ENCODE measurements around the gene PRPH. TPM values are rescaled to one million over a fixed set of nuclear protein-coding genes. Genes with fewer than 3 reads are reported as not detected.
A peak's percentile ranks its signal among the peaks of the same experiment; 100 is the strongest.
"Not testable (repeated sequence)": the region's sequence is repeated elsewhere in the genome, so short reads cannot be mapped to it uniquely, and the experiment has no call there.

Gene PRPH
- total RNA-seq, 1 donor from 2014 or later: not detected

DNA sequence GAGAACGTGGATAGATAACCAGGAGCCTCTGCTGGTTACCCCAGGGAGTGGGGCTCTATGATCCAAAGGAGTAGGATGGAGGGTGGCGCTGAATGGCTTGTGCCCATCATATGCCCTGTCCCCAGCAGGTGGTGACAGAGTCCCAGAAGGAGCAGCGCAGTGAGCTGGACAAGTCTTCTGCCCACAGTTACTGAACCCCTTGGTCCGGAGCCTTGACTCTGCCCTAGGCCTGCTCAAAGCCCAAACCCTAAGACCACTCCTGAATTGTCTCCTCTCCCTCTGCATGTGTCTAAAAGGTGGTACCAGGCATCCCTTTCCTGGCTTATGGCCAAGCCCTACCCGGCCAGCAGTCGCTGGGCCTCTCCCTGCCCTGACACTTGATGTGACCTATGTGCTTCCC, 3.2 kb downstream of the PRPH start:
- no peak for DNase-seq (ENCODE audit: low spot score)
- ATAC-seq: peak; percentile 75

DNA sequence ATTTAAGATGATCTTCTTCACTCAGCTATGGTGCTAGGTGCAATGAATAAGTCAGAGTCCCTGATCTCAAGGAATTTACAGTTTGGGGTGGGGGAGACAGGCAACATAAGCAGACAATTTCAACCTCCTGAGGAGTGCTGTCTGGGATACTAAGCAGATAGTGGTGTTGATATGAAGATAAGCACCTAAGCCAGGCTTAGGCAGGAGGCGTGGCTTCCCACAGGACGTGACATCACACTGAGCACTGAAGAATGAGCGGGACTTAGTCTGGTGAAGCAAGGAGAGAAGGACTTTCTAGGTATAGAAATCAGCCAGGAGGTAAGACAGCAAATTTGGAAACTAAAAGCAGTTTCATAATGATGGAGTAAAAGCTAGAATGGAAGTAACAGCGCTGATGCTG, 6.8 kb downstream of the PRPH start:
- no peak for DNase-seq (ENCODE audit: low spot score)
- no peak for ATAC-seq

DNA sequence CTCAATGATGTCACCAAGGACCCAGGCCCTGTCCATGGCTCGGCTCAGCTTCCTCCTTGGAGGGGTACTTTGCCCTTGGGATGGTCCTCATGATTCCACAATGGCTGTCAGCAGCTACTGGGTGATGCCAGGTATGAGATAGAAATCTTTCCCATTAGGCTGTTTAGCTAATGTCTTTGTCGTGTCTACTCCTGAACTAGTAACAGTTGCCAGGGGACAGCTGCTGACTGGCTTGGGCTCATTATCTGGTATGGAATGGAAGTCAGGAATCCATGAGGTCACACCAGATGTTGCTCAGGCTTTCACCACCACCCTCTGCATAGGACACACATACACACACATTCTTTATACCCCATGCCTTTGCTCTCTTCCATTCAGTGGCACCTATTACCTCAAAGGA, 9.2 kb downstream of the PRPH start:
- no peak for ATAC-seq
- DNase-seq (ENCODE audit: low spot score): no peak

DNA sequence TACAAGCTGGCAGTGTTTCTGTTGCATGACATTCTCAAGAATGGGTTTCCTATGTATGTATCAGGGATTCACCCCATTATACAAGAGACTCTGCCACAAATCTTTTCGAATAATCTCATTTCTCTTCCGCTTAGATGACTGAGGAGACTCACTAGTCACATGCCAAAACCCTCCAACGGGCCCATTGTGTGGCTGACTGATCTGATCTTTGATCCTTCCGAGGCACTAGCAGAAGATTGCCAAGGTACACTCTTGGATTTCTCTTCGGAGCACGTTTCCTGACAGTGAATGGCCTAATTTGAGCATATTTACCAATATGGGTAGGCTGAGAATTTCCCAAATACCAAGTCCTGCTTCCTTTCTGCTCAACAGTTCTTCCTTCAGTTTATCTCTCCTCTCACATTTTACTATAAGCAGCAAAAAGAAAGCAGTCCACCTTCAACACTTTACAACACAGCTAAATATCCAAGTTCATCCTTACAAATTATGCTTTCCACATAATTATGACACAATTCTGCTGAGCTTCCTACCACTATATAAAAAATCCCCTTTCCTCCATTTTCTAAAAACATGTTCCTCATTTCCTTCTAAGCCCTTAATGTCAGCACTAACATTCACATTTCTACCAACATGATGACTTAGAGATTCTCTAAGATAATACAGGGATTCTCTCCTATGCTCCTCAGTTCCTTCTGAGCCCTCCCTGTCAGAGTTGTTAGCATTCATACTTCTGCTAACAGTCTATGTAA, 11.0 kb downstream of the PRPH start:
- ATAC-seq (no peak), DNase-seq (ENCODE audit: low spot score) (no peak)

DNA sequence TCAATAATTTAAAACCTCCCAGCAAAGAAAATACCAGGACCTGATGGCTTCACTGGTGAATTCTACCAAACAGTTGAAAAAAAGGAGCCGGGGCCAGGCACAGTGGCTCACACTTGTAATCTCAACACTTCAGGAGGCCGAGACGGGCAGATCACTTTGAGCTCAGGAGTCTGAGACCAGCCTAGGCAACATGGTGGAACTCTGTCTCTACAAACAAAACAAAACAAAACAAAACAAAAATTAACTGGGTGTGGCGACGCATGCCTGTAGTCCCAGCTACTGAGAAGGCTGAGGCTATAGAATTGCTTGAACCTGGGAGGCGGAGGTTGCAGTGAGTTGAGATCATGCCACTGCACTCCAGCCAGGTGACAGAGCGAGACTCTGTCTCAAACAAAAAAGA, 14.4 kb downstream of the PRPH start:
- ATAC-seq: no peak
- no peak for DNase-seq (ENCODE audit: low spot score)

DNA sequence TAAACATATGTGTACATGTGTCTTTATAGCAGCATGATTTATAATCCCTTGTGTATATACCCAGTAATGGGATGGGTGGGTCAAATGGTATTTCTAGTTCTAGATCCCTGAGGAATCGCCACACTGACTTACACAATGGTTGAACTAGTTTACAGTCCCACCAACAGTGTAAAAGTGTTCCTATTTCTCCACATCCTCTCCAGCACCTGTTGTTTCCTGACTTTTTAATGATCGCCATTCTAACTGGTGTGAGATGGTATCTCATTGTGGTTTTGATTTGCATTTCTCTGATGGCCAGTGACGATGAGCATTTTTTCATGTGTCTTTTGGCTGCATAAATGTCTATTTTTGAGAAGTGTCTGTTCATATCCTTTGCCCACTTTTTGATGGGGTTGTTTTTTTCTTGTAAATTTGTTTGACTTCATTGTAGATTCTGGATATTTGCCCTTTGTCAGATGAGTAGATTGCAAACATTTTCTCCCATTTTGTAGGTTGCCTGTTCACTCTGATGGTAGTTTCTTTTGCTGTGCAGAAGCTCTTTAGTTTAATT, 15.6 kb downstream of the PRPH start:
- DNase-seq (ENCODE audit: low spot score); ATAC-seq: not testable (repeated sequence)

DNA sequence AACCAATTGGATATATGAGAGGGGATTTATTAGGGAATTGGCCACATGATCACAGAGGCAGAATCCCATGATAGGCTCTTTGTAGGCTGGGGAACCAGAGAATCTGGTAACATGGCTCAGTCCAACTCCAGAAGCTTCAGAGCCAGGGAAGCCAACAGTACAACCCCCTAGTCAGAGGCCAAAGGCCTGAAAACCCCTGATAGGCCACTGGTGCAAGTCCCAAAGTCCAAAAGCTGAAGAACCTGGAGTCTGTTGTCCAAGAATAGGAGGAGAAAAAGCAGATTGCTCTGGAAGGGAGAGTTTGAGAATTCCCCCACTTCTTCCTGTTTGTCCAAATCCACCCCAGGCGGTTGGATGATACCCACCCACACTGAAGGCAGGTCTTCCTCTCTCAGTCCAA, 19.9 kb downstream of the PRPH start:
- no peak for DNase-seq (ENCODE audit: low spot score)
- no peak for ATAC-seq

DNA sequence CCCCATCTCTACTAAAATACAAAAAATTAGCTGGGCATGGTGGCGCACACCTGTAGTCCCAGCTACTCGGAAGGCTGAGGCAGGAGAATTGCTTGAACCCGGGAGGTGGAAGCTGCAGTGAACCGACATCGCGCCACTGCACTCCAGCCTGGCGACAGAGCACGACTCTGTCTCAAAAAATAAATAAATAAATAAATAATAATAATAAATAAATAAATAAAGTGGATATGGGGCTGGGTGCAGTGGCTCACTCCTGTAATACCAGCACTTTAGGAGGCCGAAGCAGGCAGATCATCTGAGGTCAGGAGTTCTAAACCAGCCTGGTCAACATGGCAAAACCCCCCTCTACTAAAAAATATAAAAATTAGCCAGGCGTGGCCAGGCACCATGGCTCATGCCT, 22.2 kb downstream of the PRPH start:
- DNase-seq (ENCODE audit: low spot score); ATAC-seq: not testable (repeated sequence)

DNA sequence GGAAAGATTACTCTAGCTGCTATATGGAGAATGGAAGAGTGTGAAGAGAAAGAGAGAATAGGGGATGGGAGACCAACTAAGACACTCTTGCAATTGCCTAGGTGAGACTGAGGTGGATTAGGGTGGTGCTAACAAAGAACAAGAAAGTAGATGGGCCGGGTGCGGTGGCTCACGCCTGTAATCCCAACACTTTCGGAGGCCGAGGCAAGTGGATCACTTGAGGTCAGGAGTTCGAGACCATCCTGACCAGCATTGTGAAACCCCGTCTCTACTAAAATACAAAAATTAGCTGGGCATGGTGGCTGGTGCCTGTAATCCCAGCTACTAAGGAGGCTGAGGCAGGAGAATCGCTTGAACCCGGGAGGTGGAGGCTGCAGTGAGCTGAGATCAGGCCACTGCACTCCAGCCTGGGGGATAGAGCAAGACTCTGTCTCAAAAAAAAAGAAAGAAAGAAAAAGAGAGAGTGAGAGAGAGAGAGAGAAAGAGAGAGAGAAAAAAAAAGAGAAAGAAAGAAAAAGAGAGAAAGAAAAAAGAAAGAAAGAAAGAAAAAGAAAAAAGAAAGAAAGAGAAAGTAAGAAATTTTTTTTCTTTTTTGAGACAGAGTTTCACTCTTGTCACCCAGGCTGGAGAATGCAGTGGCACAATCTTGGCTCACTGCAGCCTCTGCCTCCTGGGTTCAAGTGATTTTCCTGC, 25.6 kb downstream of the PRPH start:
- not testable (repeated sequence) for ATAC-seq; DNase-seq (ENCODE audit: low spot score)

DNA sequence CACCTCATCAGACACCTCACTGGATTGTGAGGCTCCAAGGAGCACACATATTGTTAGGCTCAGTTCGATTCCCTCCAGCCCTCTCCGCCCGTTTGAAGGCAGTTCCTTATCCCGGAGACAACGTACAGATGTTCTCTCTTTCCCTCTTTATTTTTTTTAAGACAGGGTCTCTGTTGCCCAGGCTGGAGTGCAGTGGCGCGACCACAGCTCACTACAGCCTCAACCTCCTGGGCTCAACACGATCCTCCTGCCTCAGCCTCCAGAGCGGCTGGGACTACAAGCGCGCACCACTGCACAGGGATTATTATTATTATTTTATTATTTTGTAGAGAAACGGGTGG, 27.4 kb downstream of the PRPH start:
- DNase-seq (ENCODE audit: low spot score) (no peak), ATAC-seq (no peak)

DNA sequence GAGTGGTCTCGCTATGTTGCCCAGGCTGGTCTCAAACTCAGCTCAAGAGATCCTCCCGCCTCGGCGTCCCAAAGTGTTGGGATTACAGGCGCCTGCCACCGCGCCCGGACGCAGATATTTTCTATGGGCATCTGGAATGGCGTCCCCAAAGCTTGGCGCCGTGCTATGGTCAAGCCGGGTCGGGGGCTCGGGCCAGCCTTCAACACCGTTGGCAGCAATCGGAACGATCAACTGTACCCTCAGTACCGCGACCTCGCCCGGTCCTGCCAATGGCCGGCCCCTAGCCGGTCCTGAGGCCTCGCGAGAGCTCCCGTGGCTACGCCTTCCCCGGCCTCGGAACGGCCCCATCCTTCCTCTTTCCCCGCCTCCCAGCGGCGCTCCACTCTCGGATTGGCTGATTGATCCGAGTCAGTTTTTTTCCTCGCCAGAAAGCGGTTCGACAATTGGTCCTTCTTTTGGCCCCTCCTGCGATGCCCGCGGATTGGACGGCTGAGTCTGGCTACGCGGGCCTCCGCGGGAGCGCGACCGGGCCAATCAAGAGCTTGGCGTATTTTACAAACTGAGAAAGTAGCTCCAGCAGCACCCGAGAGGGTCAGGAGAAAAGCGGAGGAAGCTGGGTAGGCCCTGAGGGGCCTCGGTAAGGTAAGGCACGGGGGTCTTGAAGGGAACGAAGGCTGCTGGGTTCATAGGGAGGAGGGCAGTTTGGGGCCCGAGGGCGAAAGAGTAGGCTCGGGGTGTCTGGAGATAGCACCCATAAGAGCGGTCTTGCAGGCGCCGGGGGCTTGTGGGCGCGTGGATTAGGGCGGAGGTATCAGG, 28.0 kb downstream of the PRPH start, which contains the start of gene TROAP:
Gene TROAP (plus strand): TSS at position 548 of the 816 bp plus-strand sequence. CDS start 354 bp downstream, outside the sequence.
- DNase-seq (ENCODE audit: low spot score): peak; percentile 96
- ATAC-seq: peak; percentile 98

DNA sequence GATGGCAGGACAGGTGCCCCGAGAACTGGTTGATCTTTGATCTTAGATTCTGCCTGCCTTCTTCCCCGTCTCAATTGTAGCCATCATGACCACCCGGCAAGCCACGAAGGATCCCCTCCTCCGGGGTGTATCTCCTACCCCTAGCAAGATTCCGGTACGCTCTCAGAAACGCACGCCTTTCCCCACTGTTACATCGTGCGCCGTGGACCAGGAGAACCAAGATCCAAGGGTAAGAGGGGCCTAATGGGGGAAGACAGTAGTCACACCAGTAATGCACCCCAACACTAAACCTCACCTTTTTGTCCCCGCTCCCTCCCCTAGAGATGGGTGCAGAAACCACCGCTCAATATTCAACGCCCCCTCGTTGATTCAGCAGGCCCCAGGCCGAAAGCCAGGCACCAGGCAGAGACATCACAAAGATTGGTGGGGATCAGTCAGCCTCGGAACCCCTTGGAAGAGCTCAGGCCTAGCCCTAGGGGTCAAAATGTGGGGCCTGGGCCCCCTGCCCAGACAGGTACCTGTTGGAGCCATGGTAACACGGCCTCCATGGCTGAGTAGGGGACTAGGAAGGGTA, 28.7 kb downstream of the PRPH start:
- ATAC-seq (no peak), DNase-seq (ENCODE audit: low spot score) (no peak)

DNA sequence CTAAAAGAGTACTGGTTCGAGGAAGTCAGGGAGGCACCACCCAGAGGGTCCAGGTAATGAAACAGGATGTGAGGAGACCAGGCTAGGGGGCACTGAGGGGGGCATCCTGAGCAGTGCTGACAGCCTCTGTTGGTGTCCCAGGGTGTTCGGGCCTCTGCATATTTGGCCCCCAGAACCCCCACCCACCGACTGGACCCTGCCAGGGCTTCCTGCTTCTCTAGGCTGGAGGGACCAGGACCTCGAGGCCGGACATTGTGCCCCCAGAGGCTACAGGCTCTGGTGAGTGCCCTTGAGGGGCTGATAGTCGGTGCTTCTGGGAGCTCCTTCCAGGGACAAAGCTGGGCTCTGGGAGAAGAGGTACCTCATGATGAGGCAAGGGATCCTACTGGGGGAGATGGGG, 30.7 kb downstream of the PRPH start:
- DNase-seq (ENCODE audit: low spot score): peak; percentile 22
- no peak for ATAC-seq

DNA sequence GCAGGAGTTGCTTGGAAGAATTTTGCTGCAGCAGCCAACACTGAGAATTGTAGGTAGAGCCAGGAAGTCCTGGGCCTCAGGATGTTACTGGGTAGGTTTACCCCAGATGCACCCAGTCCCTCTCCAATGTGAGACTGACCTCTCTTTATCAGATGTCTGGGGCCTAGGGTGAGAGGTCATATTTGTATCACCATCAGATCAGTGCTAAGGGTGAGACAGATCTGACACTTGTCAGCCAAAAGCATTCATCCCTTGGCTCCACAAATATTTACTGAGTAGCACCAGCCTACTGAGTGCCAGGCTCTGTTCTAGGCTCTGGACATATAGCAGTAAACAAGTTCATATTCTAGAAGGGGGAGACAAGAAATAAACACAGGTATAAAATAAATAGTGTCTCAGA, 32.4 kb downstream of the PRPH start:
- ATAC-seq (no peak), DNase-seq (ENCODE audit: low spot score) (no peak)

DNA sequence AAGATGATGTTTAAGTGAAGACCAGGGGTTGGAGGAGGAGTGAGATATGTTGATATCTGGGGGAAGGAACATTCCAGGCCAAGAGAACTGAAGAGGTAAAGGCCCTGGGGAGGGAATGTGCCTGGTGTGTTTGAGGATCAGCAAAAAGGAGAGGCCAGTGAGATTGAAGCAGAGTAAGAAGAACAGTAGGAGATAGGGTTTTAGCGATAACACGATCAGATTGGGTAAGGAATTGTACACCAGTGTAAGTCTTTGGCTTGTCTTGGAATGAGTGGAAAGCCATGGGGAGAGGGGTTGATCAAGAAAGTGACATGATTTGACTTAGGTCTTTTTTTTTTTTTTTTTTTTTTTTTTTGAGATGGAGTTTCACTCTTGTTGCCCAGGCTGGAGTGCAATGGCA, 32.9 kb downstream of the PRPH start:
- ATAC-seq (no peak), DNase-seq (ENCODE audit: low spot score) (no peak)

DNA sequence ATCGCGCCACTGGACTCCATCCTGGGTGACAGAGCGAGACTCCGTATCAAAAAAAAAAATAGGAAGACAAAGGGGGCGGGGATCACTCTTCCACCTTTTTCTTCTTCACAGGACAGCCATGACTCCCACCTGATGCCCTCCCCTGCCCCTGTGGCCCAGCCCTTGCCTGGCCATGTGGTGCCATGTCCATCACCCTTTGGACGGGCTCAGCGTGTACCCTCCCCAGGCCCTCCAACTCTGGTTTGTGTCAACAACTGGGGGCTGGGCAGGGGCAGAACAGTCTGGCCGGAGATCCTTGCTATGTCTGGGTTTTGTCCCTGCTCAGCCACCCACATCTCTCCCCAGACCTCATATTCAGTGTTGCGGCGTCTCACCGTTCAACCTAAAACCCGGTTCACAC, 33.9 kb downstream of the PRPH start:
- no peak for ATAC-seq
- DNase-seq (ENCODE audit: low spot score): peak; percentile 21

DNA sequence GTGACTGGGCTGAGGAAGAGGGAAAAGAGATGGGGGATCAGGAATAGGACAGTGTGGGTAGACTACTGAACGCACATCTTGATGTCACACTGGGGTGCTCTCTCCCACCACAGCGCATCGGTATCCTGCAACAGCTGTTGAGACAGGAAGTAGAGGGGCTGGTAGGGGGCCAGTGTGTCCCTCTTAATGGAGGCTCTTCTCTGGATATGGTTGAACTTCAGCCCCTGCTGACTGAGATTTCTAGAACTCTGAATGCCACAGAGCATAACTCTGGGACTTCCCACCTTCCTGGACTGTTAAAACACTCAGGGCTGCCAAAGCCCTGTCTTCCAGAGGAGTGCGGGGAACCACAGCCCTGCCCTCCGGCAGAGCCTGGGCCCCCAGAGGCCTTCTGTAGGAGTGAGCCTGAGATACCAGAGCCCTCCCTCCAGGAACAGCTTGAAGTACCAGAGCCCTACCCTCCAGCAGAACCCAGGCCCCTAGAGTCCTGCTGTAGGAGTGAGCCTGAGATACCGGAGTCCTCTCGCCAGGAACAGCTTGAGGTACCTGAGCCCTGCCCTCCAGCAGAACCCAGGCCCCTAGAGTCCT, 35.2 kb downstream of the PRPH start:
- ATAC-seq: no peak
- peak; percentile 36 for DNase-seq (ENCODE audit: low spot score)

DNA sequence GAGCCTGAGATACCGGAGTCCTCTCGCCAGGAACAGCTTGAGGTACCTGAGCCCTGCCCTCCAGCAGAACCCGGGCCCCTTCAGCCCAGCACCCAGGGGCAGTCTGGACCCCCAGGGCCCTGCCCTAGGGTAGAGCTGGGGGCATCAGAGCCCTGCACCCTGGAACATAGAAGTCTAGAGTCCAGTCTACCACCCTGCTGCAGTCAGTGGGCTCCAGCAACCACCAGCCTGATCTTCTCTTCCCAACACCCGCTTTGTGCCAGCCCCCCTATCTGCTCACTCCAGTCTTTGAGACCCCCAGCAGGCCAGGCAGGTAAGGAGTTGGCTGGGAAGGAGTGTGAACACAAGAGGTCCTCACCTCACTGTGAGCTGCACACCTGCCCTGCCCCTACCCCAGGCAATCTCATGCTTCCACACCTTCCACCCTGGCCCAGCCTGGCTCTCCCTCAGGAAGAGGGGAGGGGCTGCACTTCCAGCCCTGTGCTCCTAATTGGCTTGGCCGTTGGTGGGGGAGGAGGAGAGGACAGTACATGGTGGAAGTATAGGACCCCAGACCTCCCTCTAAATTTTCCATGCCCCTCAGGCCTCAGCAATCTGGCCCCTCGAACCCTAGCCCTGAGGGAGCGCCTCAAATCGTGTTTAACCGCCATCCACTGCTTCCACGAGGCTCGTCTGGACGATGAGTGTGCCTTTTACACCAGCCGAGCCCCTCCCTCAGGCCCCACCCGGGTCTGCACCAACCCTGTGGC, 35.9 kb downstream of the PRPH start:
- peak; percentile 40 for DNase-seq (ENCODE audit: low spot score)
- ATAC-seq: no peak

DNA sequence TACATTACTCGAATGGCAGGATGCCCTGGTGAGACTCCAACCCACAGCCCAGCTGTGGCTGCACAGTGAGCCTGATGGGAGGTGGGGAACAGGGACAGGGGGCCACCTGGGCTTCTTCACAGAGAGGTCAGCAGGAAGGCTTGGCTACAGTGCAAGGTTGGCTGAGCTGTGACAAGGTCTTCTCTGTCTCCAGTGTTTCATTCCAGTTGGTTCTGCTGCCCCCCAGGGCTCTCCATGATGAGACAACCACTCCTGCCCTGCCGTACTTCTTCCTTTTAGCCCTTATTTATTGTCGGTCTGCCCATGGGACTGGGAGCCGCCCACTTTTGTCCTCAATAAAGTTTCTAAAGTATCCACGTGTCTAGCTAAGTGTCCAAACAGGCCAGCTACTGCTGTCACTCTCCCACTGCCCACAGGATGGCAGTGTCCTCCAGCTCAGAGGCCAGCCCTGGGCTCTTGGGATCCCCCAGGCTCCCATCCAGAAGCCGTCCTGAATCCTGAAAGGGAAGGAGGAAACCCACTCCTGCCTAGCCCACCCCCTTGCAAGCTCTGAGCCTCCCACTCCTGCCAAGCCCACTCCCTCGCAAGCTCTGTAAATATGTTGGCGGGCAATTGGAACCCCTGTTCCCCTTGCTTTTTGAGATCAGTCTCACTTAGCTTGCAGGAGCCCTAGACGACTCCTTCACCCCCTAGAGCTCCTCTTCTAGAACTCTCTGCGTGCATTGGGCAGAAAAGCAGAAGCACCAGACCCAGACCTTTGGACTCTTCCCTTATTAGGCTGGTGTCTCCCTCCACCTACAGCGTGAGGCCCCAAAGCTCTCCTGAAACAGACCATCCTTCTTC, 36.7 kb downstream of the PRPH start:
- ATAC-seq (peak; percentile 98), DNase-seq (ENCODE audit: low spot score) (peak; percentile 73)

All from left lobe of liver (tissue), 2 donors.